ENCODE measurements around the gene IQGAP2. TPM values are rescaled to one million over a fixed set of nuclear protein-coding genes. Genes with fewer than 3 reads are reported as not detected.

IQGAP2 gene
- polyA plus RNA-seq, 1 experiment = 0.01 TPM

- no peaks in the 10 kb centered on the region; the same call in 1 of the 2 replicates for H3K27me3 ChIP-seq (ENCODE audit: control insufficient read depth, insufficient read depth, low read length)
- H3K36me3 ChIP-seq (ENCODE audit: control insufficient read depth, insufficient read depth, low read length) = no peaks in the 10 kb centered on the region
- DNase-seq (ENCODE audit: low read depth) = no peak
- no peak overlapping the region for H3K4me3 ChIP-seq (ENCODE audit: low read depth, low read length)
- TF ChIP-seq CTCF (IDR thresholded peaks at IDR 0.05; ENCODE audit: insufficient read depth, low read depth, low read length) = no peak
- ChIA-PET POLR2A (no interaction called here), CTCF (interaction anchor here (1.3 kb wide), 1 partner anchor 68 kb away, joined by 7 read pairs; no protein-coding TSS in a partner anchor)
These were observed 267.4 kb downstream of the IQGAP2 start for GRCh38 chr5:76670508-76670907.

- POLR2A ChIA-PET = no interaction called here
- no peak for TF ChIP-seq CTCF (IDR thresholded peaks at IDR 0.05; ENCODE audit: insufficient read depth, low read depth, low read length)
- CTCF ChIA-PET = no interaction called here
- Histone ChIP-seq H3K27me3 (ENCODE audit: control insufficient read depth, insufficient read depth, low read length) (no peaks in the 10 kb centered on the region; the same call in 1 of the 2 replicates), H3K36me3 (ENCODE audit: control insufficient read depth, insufficient read depth, low read length) (no peaks in the 10 kb centered on the region), H3K4me3 (ENCODE audit: low read depth, low read length) (no peak overlapping the region)
- no peak for DNase-seq (ENCODE audit: low read depth)
These were observed 269.2 kb downstream of the IQGAP2 start for GRCh38 chr5:76672242-76672641.

GRCh38 chr5:76673125-76673524 lies 270.0 kb downstream of the IQGAP2 start:
- H3K4me3 ChIP-seq (ENCODE audit: low read depth, low read length) = no peak overlapping the region
- CTCF ChIA-PET = no interaction called here
- DNase-seq (ENCODE audit: low read depth) = no peak
- H3K36me3 ChIP-seq (ENCODE audit: control insufficient read depth, insufficient read depth, low read length) = no peaks in the 10 kb centered on the region
- no peaks in the 10 kb centered on the region; the same call in 1 of the 2 replicates for H3K27me3 ChIP-seq (ENCODE audit: control insufficient read depth, insufficient read depth, low read length)
- POLR2A ChIA-PET = no interaction called here
- TF ChIP-seq CTCF (IDR thresholded peaks at IDR 0.05; ENCODE audit: insufficient read depth, low read depth, low read length) = no peak

- no peak for TF ChIP-seq CTCF (IDR thresholded peaks at IDR 0.05; ENCODE audit: insufficient read depth, low read depth, low read length)
- ChIA-PET CTCF (no interaction called here), POLR2A (no interaction called here)
- no peak for DNase-seq (ENCODE audit: low read depth)
- Histone ChIP-seq H3K4me3 (ENCODE audit: low read depth, low read length) (no peak overlapping the region), H3K27me3 (ENCODE audit: control insufficient read depth, insufficient read depth, low read length) (no peaks in the 10 kb centered on the region; the same call in 1 of the 2 replicates), H3K36me3 (ENCODE audit: control insufficient read depth, insufficient read depth, low read length) (no peaks in the 10 kb centered on the region)
These were observed 271.4 kb downstream of the IQGAP2 start for GRCh38 chr5:76674330-76675066.

- no peak for DNase-seq (ENCODE audit: low read depth)
- Histone ChIP-seq H3K27me3 (ENCODE audit: control insufficient read depth, insufficient read depth, low read length) (no peaks in the 10 kb centered on the region; the same call in 1 of the 2 replicates), H3K4me3 (ENCODE audit: low read depth, low read length) (no peak overlapping the region), H3K36me3 (ENCODE audit: control insufficient read depth, insufficient read depth, low read length) (no peaks in the 10 kb centered on the region)
- ChIA-PET CTCF (no interaction called here), POLR2A (no interaction called here)
- no peak for TF ChIP-seq CTCF (IDR thresholded peaks at IDR 0.05; ENCODE audit: insufficient read depth, low read depth, low read length)
These were observed 272.3 kb downstream of the IQGAP2 start for GRCh38 chr5:76675364-76675763.
